HG03095 (cell line): ENCODE measurements around the gene RNF186.
"Not testable (repeated sequence)": the region's sequence is repeated elsewhere in the genome, so short reads cannot be mapped to it uniquely, and the experiment has no call there.

Experiments used
- ATAC-seq: cut with Tn5 transposase; IDR thresholded peaks from one replicate; pipeline ENCODE4 v1.9.1; 2021; ENCODE audit warnings: moderate library complexity; ENCODE audit not compliant: unreplicated experiment

Gene RNF186

GRCh38 chr1:19814681-19815503 is at the start of gene RNF186:
RNF186 (minus strand) TSS chr1:19815283; CDS start chr1:19815101, 182 bp downstream.
- ATAC-seq = no peak

GRCh38 chr1:19864570-19865160 is 49.6 kb upstream of the RNF186 start:
- no peak for ATAC-seq

GRCh38 chr1:19862944-19863343 is 47.9 kb upstream of the RNF186 start:
- ATAC-seq = no peak

- ATAC-seq = no peak
These were observed 46.9 kb upstream of the RNF186 start for GRCh38 chr1:19861842-19862530.

GRCh38 chr1:19861034-19861433 is 46.0 kb upstream of the RNF186 start:
- no peak for ATAC-seq

- no peak for ATAC-seq
These were observed 45.3 kb upstream of the RNF186 start for GRCh38 chr1:19860418-19860817.

- ATAC-seq = no peak
These were observed 44.8 kb upstream of the RNF186 start for GRCh38 chr1:19859876-19860275.

GRCh38 chr1:19858893-19859292 is 43.8 kb upstream of the RNF186 start:
- ATAC-seq = no peak

- no peak for ATAC-seq
These were observed 39.8 kb upstream of the RNF186 start for GRCh38 chr1:19854866-19855265.

GRCh38 chr1:19852036-19852435 is 37.0 kb upstream of the RNF186 start:
- ATAC-seq = no peak

GRCh38 chr1:19850214-19850613 is 35.1 kb upstream of the RNF186 start:
- no peak for ATAC-seq

- ATAC-seq = not testable (repeated sequence)
These were observed 34.2 kb upstream of the RNF186 start for GRCh38 chr1:19849307-19849706.

GRCh38 chr1:19847334-19847733 is 32.3 kb upstream of the RNF186 start:
- ATAC-seq = not testable (repeated sequence)

- no peak for ATAC-seq
These were observed 31.3 kb upstream of the RNF186 start for GRCh38 chr1:19846338-19846737.

- ATAC-seq = no peak
These were observed 30.5 kb upstream of the RNF186 start for GRCh38 chr1:19845555-19845954.

GRCh38 chr1:19844731-19845495 is 29.8 kb upstream of the RNF186 start:
- no peak for ATAC-seq

GRCh38 chr1:19840228-19840627 is 25.1 kb upstream of the RNF186 start:
- no peak for ATAC-seq

GRCh38 chr1:19837866-19838265 is 22.8 kb upstream of the RNF186 start:
- no peak for ATAC-seq

- ATAC-seq = no peak
These were observed 20.5 kb upstream of the RNF186 start for GRCh38 chr1:19835578-19835977.

GRCh38 chr1:19831441-19831840 is 16.4 kb upstream of the RNF186 start:
- ATAC-seq = no peak

GRCh38 chr1:19828546-19828945 is 13.5 kb upstream of the RNF186 start:
- ATAC-seq = no peak
